Stimulated activated CD8-positive, alpha-beta memory T cell treated with anti-CD3 and anti-CD28 coated beads, Interleukin-12 subunit alpha, Interleukin-12 subunit beta, amount 100 ng/mL, for 24 hours (primary cell): ENCODE data around the gene ARID3B.

Source experiments
- DNase-seq: peaks from one replicate; pipeline ENCODE4 v3.0.0-alpha.2; 2020; ENCODE audit errors: extremely low read depth

Gene ARID3B

GRCh38 chr15:74603789-74604705 lies 63.0 kb downstream of the ARID3B start:
- no peak for DNase-seq

- no peak for DNase-seq
Observed at GRCh38 chr15:74604983-74605794, 64.2 kb downstream of the ARID3B start.

GRCh38 chr15:74605795-74606150 lies 64.8 kb downstream of the ARID3B start:
- no peak for DNase-seq

- DNase-seq: no peak
Observed at GRCh38 chr15:74608786-74609185, 67.8 kb downstream of the ARID3B start.

GRCh38 chr15:74609938-74610301 lies 68.9 kb downstream of the ARID3B start:
- DNase-seq: no peak

- no peak for DNase-seq
Observed at GRCh38 chr15:74610302-74610951, 69.4 kb downstream of the ARID3B start.

GRCh38 chr15:74611341-74611740 lies 70.3 kb downstream of the ARID3B start:
- no peak for DNase-seq

GRCh38 chr15:74611834-74612233 lies 70.8 kb downstream of the ARID3B start:
- no peak for DNase-seq

- no peak for DNase-seq
Observed at GRCh38 chr15:74612677-74613076, 71.7 kb downstream of the ARID3B start.

GRCh38 chr15:74613089-74613952 lies 72.3 kb downstream of the ARID3B start:
- no peak for DNase-seq

- peak; percentile 69 for DNase-seq
Observed at GRCh38 chr15:74613953-74614743, 73.1 kb downstream of the ARID3B start.

- no peak for DNase-seq
Observed at GRCh38 chr15:74614744-74615507, 73.9 kb downstream of the ARID3B start.

GRCh38 chr15:74615508-74616365 lies 74.7 kb downstream of the ARID3B start, which contains the start of gene CLK3:
Gene CLK3 (plus strand): TSS chr15:74615836. CDS start chr15:74619197, 3,361 bp downstream.
- DNase-seq: peak; percentile 92

GRCh38 chr15:74616366-74616939 lies 75.4 kb downstream of the ARID3B start:
- DNase-seq: peak; percentile 42

GRCh38 chr15:74616996-74617395 lies 76.0 kb downstream of the ARID3B start:
- no peak for DNase-seq

- DNase-seq: no peak
Observed at GRCh38 chr15:74618841-74619596, 78.0 kb downstream of the ARID3B start.

GRCh38 chr15:74619916-74620635 lies 79.1 kb downstream of the ARID3B start:
- DNase-seq: no peak
